KOPT-K1 (cell line): Measurements from ENCODE around the gene COMTD1.

Experiments used
- H3K27ac ChIP-seq: fragments of 200-600 bp; sonication (generic); 2 replicates; pipeline ENCODE4 v1.5.1; 2016; ENCODE audit warnings: antibody characterized with exemption, mild to moderate bottlenecking, low read depth, low read length; ENCODE audit not compliant: poor library complexity, severe bottlenecking
- H3K36me3 ChIP-seq: fragments of 200-600 bp; sonication (generic); 2 replicates; pipeline ENCODE4 v1.5.1; 2017; ENCODE audit warnings: antibody characterized with exemption, mild to moderate bottlenecking, low read length, moderate library complexity; ENCODE audit not compliant: insufficient read depth
- H3K9me3 ChIP-seq: fragments of 200-600 bp; sonication (generic); 2 replicates; pipeline ENCODE4 v1.5.1; 2017; ENCODE audit warnings: antibody characterized with exemption, low read length, mild to moderate bottlenecking; ENCODE audit not compliant: insufficient read depth, poor library complexity, severe bottlenecking

The COMTD1 gene

DNA sequence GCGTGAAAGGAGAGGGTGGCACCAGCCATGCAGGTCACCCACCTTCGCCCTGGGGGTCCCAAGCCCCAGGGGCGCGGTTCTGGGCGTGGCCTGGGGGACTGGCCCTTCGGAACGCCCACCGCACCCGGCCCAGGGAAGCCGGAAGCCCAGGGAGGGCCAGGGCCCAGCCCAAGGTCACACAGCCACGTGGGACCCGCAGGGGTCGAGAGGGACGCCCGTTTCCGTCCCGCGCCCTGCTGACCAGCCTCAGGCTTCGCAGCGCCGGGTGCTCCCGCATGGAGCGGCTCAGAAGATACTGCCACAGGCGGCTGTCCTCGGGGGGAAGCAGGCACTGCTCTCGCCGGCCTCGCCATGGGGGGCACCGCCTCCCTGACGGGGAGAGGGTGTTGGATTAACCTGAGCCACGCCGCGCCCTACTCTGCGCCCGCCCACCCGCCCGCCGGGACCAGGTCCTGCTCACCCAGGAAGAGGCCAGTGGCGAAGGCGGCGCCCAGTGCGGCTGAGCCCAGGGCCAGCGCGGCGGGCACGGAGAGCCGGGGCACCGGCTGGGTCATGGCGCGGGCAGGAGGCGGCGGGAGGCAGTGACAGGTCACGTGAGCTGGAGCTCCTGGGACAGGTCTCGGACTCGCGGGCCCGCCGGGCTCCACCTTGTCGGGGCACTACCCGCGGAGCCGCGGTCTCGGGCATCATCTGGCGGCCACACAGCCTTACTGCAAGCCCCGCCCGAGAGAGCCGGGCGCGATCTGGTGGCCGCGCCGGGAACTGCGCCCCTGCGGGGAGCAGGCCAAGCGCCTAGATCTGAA, at the start of gene COMTD1:
Gene COMTD1, minus strand, starts transcription at position 583 of the 803 bp plus-strand sequence. Its CDS starts 29 bp downstream, at position 554.
- Histone ChIP-seq H3K9me3 (no peaks in the 10 kb centered on the region), H3K36me3 (peaks cover 33% of the 10 kb centered on the region), H3K27ac (peak within 1 kb of the TSS; percentile 50)

DNA sequence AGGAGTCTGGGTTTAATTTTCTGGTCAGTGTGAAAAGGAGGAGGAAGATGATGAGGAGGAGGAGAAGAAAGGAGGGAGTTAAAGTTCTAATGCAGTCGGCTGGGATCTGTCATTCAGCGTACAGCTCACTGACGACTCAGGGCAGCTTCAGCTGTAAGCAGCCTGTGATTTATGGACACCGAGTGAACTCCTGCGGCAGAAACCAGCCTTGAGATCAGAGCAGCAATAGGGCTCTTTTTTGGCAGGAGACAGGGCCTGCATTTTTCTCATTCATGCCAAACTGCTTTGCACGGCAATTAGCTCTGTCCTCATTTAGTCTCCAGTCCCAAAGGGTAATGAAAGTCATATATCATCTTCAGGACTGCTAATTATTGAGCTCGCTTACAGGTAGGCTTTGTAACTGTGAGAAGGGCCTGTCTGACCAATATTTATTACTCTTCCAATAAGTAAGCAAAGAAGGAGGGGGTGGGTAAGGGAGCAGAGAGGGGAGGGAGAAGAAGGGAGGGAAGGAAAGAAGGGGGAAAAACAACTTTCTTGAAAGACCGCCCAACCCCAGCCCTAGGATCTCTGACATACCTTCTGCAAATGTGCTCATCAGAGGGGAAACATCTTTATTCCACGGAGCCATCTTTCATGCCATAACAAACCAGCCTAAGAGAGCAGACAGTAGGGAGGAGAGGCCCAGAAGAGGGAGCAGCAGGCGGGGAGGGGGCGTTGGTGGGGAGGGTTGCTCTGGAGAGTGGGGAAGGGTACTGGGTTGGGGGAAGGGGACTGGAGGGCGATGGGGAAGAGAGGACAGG, 48.1 kb upstream of the COMTD1 start:
- H3K36me3 ChIP-seq, result no peaks in the 10 kb centered on the region
- H3K27ac ChIP-seq, result no peak overlapping the region
- no peaks in the 10 kb centered on the region for H3K9me3 ChIP-seq

DNA sequence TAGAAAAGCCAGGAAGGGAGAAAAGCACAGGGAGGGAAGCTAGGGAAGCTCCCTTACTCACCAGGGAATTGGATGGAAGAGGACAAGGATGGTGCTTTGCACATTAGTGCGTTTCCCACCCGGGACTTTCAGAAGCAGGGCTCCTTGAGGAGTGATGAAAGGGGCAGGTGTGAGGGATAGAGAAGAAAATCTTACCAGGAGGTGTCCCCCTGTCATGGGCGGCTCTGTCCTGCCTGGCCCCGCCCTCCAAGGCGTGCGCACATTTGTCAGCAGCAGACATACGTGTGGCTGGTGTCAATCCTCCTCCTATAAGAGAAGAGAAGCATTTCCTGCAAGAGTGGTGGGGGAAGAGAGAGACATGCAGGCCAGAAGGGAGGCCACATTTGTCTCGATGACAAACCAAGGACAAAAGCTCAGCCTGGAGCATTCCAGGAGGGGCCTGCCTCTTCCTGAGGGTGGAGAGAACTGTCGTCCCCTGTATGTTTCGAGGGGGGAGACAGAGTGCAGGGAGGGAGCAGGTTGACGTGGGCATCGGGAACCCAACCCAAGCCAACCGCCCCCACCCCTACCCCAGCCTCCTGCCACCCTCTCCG, 47.4 kb upstream of the COMTD1 start:
- H3K27ac ChIP-seq, result no peak overlapping the region
- no peaks in the 10 kb centered on the region for H3K9me3 ChIP-seq

DNA sequence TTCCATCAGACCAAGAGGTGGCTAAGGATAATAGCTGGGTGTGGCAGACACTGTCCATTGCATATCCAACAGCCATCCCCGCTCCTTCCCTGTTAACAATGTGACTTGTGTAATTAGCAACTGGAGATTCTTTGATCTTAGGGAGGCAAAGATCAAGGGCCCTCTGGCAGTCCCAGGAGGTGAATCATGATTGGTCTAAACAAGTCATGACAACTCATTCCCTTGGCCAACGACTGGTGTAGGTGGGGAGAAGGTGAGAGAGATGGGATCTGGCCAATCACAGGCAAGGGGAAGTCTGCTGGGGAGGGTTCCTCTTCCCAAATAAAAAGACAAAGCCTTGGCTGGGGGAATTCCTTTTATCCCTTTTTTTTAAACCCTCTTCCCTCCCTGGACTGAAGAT, 46.2 kb upstream of the COMTD1 start:
- no peaks in the 10 kb centered on the region for H3K9me3 ChIP-seq
- no peak overlapping the region for H3K27ac ChIP-seq
- H3K36me3 ChIP-seq, result no peaks in the 10 kb centered on the region

More for the DNA sequence above, 47.4 kb upstream of the COMTD1 start:
- no peaks in the 10 kb centered on the region for H3K36me3 ChIP-seq

DNA sequence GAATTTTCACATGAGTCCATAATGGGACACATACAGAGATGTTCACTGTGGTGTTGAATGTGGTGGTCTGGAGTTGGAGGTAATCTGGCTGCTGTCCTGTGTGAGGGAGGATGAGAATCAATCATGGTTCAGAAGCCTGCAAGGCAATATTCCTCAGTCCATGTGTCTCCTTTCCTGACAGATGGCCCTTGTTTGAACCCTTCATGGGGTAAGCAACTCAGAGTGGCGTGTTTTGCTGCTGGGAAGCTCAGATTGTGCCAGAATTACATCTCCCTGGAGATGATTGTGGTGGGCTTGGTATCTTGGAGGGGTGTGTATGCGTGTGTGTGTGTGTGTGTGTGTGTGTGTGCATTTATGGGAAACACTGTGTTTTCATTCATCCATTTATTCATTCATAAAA, 44.5 kb upstream of the COMTD1 start:
- H3K27ac ChIP-seq, result no peak overlapping the region
- no peaks in the 10 kb centered on the region for H3K36me3 ChIP-seq
- H3K9me3 ChIP-seq, result no peaks in the 10 kb centered on the region

DNA sequence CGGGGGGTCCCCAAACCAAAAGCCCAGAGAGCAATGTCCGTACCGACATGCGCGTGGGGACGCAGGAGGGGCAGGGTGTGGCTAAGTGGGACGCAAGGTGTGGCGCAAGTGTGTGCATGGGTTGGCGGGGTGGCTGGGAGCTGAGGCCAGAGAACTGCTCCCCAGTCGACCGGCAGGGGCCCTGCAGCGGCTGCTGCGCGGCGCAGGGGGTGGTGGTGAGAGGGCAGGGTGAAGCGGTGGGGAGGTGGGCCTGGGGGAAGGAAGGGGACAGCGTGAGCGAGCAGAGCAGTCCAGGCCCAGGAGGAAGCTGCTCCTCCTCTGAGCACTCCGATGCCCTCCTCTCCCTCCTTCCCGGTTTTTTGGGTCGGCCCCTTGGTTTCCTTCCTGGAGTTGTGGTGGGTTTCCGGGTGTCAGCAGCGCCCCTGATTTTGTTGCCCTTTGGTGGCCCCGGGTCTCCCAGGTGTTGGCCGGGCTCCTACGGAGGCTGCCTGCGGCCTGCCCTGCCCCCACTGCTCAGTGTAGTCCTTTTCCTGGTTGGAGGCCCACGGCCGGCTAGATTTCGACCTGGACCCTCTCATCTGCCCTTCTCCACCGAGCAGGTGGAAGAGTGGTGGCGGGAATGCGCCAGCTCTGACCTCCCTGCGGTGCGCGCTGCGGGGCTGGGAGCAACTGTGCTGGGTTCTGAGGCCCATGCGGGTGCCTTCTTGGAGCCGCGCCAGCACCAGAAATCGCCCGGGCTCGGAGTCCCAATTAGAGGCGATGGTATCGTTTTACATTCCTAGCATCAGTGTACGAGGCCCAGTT, 40.5 kb upstream of the COMTD1 start:
- no peaks in the 10 kb centered on the region for H3K9me3 ChIP-seq
- no peak overlapping the region for H3K27ac ChIP-seq
- H3K36me3 ChIP-seq, result no peaks in the 10 kb centered on the region

DNA sequence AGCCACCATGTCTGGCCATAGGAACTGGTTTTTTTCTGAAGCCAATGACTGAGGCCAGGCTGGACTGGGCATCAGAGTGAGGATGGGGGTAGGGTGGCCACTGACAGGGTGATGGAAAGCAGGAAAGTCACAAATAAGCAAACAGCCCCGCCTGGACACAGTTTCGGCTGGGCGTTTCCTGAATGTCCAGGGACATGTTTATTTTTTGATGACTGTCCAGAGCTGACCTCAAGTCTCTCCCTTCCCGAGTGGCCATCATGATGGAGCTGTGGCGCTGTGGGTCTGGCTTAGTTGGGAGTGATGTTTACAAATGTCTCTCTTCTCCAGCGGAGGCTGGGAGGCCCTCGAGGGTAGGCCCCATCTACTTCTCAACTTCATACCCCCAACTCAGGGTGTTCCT, 37.1 kb upstream of the COMTD1 start:
- Histone ChIP-seq H3K9me3 (no peaks in the 10 kb centered on the region), H3K27ac (no peak overlapping the region)

DNA sequence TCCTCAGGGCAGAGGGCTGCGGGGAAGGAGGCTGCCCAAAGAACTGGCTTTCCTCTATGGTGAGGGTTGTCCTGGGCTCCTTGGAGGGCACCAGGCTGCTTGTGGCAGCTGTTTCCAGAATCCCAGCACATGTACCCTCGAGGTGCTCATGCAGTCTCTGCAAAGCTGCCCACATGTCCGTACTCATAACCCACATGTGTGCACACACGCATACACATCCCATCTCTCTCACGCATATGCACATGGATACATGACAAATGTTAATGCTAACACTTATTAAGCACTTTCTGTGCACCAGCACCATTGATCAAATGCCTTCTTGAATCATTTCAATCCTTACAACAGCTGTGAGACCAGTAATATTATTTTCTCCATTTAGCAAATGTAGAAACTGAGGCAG, 36.3 kb upstream of the COMTD1 start:
- Histone ChIP-seq H3K9me3 (no peaks in the 10 kb centered on the region), H3K36me3 (no peaks in the 10 kb centered on the region), H3K27ac (no peak overlapping the region)

More for the DNA sequence above, 37.1 kb upstream of the COMTD1 start:
- H3K36me3 ChIP-seq, result no peaks in the 10 kb centered on the region

DNA sequence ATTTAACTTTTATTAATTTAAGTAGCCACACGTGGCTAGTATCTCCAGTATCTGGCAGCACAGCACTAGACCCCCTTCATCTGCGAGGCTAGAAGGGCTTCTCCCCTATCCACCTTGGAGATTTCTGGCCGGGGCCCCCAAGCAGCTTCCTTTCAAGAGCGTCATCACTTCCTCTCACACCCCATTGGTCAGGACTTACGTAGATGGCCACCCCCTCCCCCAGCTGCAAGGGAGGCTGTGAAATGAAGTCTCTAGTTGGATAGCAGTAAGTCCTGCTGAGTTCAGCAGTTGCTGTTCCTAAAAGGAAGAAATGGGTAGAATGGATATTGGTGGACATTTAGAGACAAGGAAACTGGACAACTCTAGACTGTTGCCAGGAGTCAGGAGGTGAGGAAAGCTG, 33.8 kb upstream of the COMTD1 start:
- Histone ChIP-seq H3K36me3 (no peaks in the 10 kb centered on the region), H3K27ac (no peak overlapping the region), H3K9me3 (no peaks in the 10 kb centered on the region)

DNA sequence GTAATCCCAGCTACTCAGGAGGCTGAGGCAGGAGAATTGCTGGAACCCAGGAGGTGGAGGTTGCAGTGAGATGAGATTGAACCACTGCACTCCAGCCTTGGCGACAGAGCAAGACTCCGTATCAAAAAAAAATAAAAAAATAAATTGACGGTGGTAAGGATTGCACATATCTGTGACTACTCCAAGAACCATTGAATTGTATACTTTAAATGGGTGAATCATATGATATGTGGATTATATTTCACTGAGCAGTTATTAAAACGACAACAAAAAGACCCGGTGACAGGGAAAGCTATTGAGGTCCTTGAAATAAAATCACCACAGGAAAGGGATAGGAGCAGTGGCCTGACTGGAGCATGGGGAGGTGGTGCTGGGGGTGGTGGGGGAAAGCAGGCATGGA, 31.2 kb upstream of the COMTD1 start:
- no peaks in the 10 kb centered on the region for H3K36me3 ChIP-seq
- H3K27ac ChIP-seq, result no peak overlapping the region
- H3K9me3 ChIP-seq, result no peaks in the 10 kb centered on the region

DNA sequence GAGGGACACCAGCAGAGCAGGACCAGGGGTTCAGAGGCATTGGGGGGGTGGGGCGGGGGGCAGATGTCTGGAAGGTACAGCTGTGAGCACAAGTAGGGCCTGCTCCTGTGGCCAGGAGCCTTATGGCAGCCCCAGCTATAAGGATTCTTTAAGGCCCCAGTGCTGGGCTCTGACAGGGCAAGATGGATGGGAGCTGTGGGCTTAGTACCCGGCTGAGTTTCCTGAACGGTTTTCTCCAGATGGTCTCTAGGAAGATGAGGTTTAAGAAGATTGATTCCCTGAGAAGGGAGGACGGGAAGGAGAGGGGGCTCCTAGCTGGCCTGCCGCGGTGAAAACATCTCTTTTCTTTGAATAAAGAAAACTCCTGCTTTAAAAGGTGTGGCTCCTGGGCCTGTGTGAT, 30.1 kb upstream of the COMTD1 start:
- H3K27ac ChIP-seq, result no peak overlapping the region
- H3K36me3 ChIP-seq, result no peaks in the 10 kb centered on the region
- no peaks in the 10 kb centered on the region for H3K9me3 ChIP-seq

DNA sequence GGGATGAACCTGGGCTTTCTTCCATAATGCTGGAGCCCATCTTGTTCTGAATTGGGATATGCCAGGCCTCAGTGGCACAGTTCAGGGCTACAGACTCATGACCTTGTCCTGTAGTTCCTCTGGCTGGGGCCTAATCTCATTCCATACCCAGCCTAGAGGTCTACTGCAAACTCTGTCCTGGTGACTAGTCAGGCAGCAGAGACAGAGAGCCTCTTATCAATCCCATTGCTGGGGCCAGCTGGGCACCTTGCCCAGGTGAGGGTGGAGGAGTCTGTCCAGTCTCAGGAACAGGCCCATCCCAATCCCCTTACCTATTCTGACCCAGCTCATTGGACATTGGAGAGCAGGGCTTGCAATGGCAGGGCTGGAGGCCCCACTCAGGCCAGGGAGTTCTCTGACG, 28.0 kb upstream of the COMTD1 start:
- Histone ChIP-seq H3K36me3 (no peaks in the 10 kb centered on the region), H3K27ac (no peak overlapping the region), H3K9me3 (no peaks in the 10 kb centered on the region)

DNA sequence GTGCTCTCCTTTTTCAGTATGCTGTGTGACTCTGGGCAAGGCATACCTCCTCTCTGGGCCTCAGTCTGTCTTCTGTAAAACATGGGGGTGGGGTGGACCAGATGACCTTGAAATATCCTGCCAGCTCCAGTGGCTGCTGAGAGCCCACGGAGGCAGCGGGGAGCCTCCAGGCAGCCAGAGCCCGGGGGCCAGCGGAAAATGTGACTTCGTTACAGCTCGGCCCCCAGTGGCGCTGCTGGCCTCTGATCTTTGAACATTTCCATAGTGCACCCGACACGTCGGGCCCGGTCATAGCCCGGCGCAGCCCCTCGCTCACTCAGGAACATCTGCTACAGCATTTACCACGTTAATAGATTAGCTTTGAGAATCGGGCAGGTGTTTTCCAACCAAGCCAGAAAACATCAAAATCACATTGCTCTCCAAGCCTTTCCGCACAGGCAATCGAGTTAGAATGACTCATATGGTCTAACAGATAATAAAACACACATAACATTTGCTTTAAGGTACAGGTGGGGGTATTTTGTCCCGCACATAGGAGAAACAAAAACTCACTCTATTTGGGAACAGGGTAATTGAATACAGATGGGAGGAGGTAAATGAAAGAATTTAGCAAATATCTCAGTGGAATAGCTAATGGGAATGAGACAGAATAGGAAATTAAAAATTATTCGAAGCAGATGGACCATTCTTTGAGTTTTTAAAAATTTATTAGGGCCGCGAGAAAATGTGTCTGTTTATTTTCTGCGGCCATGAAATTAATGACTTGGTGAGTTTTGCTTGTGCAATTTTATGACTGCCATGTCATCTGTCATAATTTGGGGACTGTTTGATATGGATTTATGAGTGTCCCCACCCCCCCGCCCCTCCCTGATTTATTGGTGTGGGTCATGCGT, 26.3 kb upstream of the COMTD1 start:
- Histone ChIP-seq H3K27ac (no peak overlapping the region), H3K36me3 (no peaks in the 10 kb centered on the region)

DNA sequence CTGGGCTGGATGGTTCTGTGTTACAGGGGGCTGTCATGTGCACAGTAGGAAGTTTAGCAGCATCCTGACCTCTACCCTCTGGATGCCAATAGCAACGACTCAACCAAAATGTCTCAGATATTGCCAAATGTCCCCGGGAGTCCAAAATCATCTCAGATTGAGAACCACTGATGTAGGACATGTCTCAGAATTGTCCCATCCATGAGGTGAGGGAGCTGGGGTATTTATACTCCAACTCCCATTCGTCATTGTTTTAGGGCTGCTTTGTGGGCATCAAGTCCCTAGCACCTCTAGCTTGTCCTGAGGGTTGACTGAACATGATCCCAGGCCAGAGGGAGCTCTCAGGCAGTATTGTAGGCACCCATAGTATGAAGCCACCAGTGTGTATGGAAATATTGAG, 25.2 kb upstream of the COMTD1 start:
- no peaks in the 10 kb centered on the region for H3K36me3 ChIP-seq

More for the DNA sequence above, 26.3 kb upstream of the COMTD1 start:
- no peaks in the 10 kb centered on the region for H3K9me3 ChIP-seq

More for the DNA sequence above, 25.2 kb upstream of the COMTD1 start:
- Histone ChIP-seq H3K27ac (no peak overlapping the region), H3K9me3 (no peaks in the 10 kb centered on the region)
